Sigmoid colon (tissue), 3 donors: ENCODE data around the gene SLC51B.

Source experiments
- CTCF ChIP-seq, 4 experiments: fragments of 450-650 bp in 3 of 4; fragments of 200-600 bp in 1 of 4; IDR thresholded peaks; one replicate each; pipeline ENCODE4 v1.5.1; 2016 to 2019; ENCODE audit warnings: antibody characterized with exemption in 4 of 4, mild to moderate bottlenecking in 3 of 4, moderate library complexity in 2 of 4
- POLR2A ChIP-seq, 2 donors: fragments of 450-650 bp; IDR thresholded peaks; one replicate each; pipeline ENCODE4 v1.6.1; 2016; ENCODE audit warnings: antibody characterized with exemption in 2 of 2, mild to moderate bottlenecking in 2 of 2, moderate library complexity in 2 of 2

DNA sequence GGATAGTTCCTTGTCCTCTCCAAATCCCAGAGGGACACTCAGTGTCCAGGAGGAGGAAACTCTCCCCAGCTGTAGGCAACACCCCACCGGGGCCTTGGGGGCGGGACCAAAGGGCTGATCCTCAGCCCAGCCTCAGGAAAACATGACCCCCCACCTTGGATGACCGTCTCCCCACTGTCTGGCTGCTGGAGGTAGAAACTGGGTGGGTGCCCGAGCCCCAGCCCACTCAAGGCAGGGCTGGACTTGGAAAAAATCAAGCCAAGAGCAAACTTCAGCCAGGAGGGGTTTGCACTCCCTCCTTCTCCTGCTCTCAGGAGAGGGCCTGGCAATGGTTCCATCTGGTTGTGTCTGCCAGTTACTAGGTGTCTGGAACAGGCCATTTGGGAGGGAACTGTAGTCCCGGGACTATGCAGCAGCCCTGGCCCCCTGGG is 26.2 kb downstream of the SLC51B start:
- TF ChIP-seq POLR2A (IDR thresholded peaks at IDR 0.05): no peak
- TF ChIP-seq CTCF (IDR thresholded peaks at IDR 0.05): no peak
